AG10803 (cell line): ENCODE results near the gene TRPV2.
"Not testable (repeated sequence)": the region's sequence is repeated elsewhere in the genome, so short reads cannot be mapped to it uniquely, and the experiment has no call there.

Source experiments
- DNase-seq: peaks from one replicate; pipeline ENCODE4 v3.0.0; 2010; ENCODE audit warnings: low read depth
- H3K4me3 ChIP-seq: 2 replicates; pipeline ENCODE4 v1.5.1; 2011; ENCODE audit warnings: mild to moderate bottlenecking, low read length, control low read depth
- CTCF ChIP-seq: conservative IDR thresholded peaks from 2 replicates; pipeline ENCODE4 v1.5.1; 2011; ENCODE audit warnings: mild to moderate bottlenecking, low read length, control low read depth, inconsistent platforms

Gene TRPV2

GRCh38 chr17:16444258-16444886 is 29.0 kb downstream of the TRPV2 start:
- TF ChIP-seq CTCF = no peak
- H3K4me3 ChIP-seq = no peak overlapping the region
- no peak for DNase-seq

GRCh38 chr17:16446338-16446983 is 31.1 kb downstream of the TRPV2 start:
- no peak for TF ChIP-seq CTCF
- no peak overlapping the region for H3K4me3 ChIP-seq
- no peak for DNase-seq

GRCh38 chr17:16447676-16448075 is 32.3 kb downstream of the TRPV2 start:
- no peak for DNase-seq
- TF ChIP-seq CTCF = no peak
- H3K4me3 ChIP-seq = no peak overlapping the region

DNA sequence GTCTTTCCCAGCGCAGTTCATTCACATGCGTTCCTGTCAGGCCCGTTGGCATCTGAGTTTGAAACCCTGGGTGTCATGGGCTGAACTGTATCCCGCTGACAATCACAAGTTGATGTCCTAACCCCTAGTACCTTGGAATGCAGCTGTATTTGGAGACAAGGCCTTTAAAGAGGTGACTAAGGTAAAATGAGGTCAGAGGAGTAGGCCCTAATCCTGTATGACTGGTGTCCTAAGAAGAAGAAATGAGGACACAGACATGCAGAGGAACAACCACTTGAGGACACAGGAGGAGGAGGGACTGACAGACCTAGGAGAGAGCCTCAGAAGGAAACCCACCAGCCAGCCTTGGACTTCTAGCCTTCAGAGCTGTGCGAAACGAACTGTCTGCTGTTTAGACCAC is 33.1 kb downstream of the TRPV2 start:
- no peak overlapping the region for H3K4me3 ChIP-seq
- no peak for TF ChIP-seq CTCF
- DNase-seq = no peak

GRCh38 chr17:16449121-16449570 is 33.8 kb downstream of the TRPV2 start:
- DNase-seq = peak; percentile 58
- H3K4me3 ChIP-seq = no peak overlapping the region
- no peak for TF ChIP-seq CTCF

GRCh38 chr17:16450028-16450427 is 34.7 kb downstream of the TRPV2 start:
- H3K4me3 ChIP-seq = no peak overlapping the region
- DNase-seq = no peak
- no peak for TF ChIP-seq CTCF

GRCh38 chr17:16452268-16452667 is 36.9 kb downstream of the TRPV2 start:
- DNase-seq, H3K4me3 ChIP-seq: not testable (repeated sequence)
